Limb (tissue), 2 donors: ENCODE data around the gene PRPF19.

Experiments
- DNase-seq, 2 donors: peaks; one replicate each; pipeline ENCODE4 v3.0.0-alpha.2; 2016; ENCODE audit errors: extremely low spot score in 2 of 2

Gene PRPF19

GRCh38 chr11:60860943-60861342 lies 45.4 kb downstream of the PRPF19 start:
- peak in 1 of 2 donors; percentile 50 for DNase-seq

- DNase-seq: no peak
Measured at GRCh38 chr11:60859616-60860250, 46.7 kb downstream of the PRPF19 start.

GRCh38 chr11:60858731-60859464 lies 47.5 kb downstream of the PRPF19 start:
- no peak for DNase-seq

GRCh38 chr11:60858236-60858635 lies 48.1 kb downstream of the PRPF19 start:
- DNase-seq: no peak

GRCh38 chr11:60857378-60858232 lies 48.8 kb downstream of the PRPF19 start:
- no peak for DNase-seq

- no peak for DNase-seq
Measured at GRCh38 chr11:60855726-60856633, 50.4 kb downstream of the PRPF19 start, which contains the start of gene PTGDR2. Gene PTGDR2, minus strand, starts transcription at chr11:60855950. Its CDS starts 2,228 bp downstream, at chr11:60853722.

- DNase-seq: no peak
Measured at GRCh38 chr11:60854847-60855725, 51.3 kb downstream of the PRPF19 start.

- no peak for DNase-seq
Measured at GRCh38 chr11:60854140-60854846, 52.1 kb downstream of the PRPF19 start.

GRCh38 chr11:60852982-60853950 lies 53.1 kb downstream of the PRPF19 start:
- DNase-seq: no peak

GRCh38 chr11:60852117-60852981 lies 54.0 kb downstream of the PRPF19 start:
- DNase-seq: peak in 1 of 2 donors; percentile 51

- DNase-seq: no peak
Measured at GRCh38 chr11:60851327-60852104, 54.9 kb downstream of the PRPF19 start.

- DNase-seq: no peak
Measured at GRCh38 chr11:60849641-60850520, 56.5 kb downstream of the PRPF19 start.

- no peak for DNase-seq
Measured at GRCh38 chr11:60848714-60849151, 57.7 kb downstream of the PRPF19 start.

- no peak for DNase-seq
Measured at GRCh38 chr11:60847896-60848295, 58.5 kb downstream of the PRPF19 start.

GRCh38 chr11:60847281-60847680 lies 59.1 kb downstream of the PRPF19 start:
- no peak for DNase-seq
